Fibroblast of mammary gland (primary cell): ENCODE data around the gene TRIB2.

Experiments
- DNase-seq: peaks from one replicate; pipeline ENCODE4 v3.0.0-alpha.2; 2010; ENCODE audit warnings: low read depth
- H3K4me3 ChIP-seq: 2 replicates; pipeline ENCODE4 v1.5.1; 2011; ENCODE audit warnings: low read depth, mild to moderate bottlenecking, low read length, moderate library complexity; ENCODE audit not compliant: control insufficient read depth
- TF ChIP-seq, protein P1 (sequence below): conservative IDR thresholded peaks from 2 replicates; pipeline ENCODE4 v1.5.1; 2011; ENCODE audit warnings: low read depth, low read length, inconsistent platforms; ENCODE audit not compliant: control insufficient read depth, insufficient read depth

TRIB2 gene

DNA sequence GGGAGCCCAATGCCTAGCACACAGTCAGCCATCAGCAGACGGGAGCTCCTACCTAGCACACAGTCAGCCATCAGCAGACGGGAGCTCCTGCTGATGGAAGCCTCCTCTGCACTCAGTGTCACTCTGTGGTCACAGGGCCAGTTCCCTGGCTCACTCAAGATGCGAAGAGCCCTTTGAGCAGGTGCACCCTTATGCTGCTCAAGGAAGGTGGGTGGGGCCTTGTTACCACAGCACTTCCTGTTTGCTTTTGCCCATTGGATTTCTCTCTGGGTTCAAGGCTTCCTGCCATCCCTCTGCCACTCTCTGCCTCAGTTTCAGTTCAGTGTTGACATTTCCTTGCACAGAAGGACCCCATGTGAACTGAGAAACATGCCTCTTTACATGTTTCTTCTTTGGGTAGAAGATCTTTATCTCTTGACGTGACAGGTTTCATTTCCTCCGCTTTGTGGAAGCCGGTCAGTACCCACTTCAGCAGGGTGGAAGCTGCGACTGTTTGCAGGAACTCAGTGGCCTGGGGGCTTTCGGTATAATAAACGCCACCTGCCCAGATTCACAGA lies 11.6 kb downstream of the TRIB2 start:
- no peak overlapping the region for H3K4me3 ChIP-seq
- TF ChIP-seq, protein P1, sequence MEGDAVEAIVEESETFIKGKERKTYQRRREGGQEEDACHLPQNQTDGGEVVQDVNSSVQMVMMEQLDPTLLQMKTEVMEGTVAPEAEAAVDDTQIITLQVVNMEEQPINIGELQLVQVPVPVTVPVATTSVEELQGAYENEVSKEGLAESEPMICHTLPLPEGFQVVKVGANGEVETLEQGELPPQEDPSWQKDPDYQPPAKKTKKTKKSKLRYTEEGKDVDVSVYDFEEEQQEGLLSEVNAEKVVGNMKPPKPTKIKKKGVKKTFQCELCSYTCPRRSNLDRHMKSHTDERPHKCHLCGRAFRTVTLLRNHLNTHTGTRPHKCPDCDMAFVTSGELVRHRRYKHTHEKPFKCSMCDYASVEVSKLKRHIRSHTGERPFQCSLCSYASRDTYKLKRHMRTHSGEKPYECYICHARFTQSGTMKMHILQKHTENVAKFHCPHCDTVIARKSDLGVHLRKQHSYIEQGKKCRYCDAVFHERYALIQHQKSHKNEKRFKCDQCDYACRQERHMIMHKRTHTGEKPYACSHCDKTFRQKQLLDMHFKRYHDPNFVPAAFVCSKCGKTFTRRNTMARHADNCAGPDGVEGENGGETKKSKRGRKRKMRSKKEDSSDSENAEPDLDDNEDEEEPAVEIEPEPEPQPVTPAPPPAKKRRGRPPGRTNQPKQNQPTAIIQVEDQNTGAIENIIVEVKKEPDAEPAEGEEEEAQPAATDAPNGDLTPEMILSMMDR = no peak
- DNase-seq = no peak

GRCh38 chr2:12730265-12730664 lies 13.5 kb downstream of the TRIB2 start:
- DNase-seq = no peak
- no peak overlapping the region for H3K4me3 ChIP-seq
- TF ChIP-seq, protein P1 = no peak

- no peak overlapping the region for H3K4me3 ChIP-seq
- DNase-seq = no peak
- TF ChIP-seq, protein P1 = no peak
Measured at GRCh38 chr2:12731701-12732280, 15.1 kb downstream of the TRIB2 start.

- no peak overlapping the region for H3K4me3 ChIP-seq
- DNase-seq = no peak
- TF ChIP-seq, protein P1 = no peak
Measured at GRCh38 chr2:12732651-12733050, 15.9 kb downstream of the TRIB2 start.

DNA sequence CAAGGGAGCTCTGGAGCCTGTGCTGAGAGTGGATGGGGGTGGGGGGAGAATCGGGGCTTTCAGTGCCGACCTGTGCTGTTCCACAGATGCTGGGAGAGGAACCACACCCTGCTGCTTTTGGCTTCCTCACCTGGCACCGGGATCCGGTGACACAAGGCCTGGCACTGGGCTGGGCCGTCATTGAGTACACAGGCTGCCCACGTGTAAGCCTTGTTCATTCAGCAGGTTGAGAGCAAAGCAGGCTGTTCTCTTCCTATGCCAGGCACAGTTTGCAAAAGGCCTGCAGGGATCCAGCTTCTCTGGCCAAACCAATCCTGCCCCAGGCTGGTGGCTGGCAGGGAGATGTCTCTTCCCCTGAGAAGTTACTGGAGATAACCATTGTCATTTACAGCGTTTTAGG lies 17.1 kb downstream of the TRIB2 start:
- DNase-seq = no peak
- TF ChIP-seq, protein P1 = no peak
- H3K4me3 ChIP-seq = no peak overlapping the region

GRCh38 chr2:12734914-12735654 lies 18.3 kb downstream of the TRIB2 start:
- TF ChIP-seq, protein P1 = no peak
- no peak overlapping the region for H3K4me3 ChIP-seq
- no peak for DNase-seq
